ENCODE results near the gene OR51A7. TPM values are rescaled to one million over a fixed set of nuclear protein-coding genes. Genes with fewer than 3 reads are reported as not detected.

The OR51A7 gene
- total RNA-seq, 4 donors from 2014 or later, result not detected

DNA sequence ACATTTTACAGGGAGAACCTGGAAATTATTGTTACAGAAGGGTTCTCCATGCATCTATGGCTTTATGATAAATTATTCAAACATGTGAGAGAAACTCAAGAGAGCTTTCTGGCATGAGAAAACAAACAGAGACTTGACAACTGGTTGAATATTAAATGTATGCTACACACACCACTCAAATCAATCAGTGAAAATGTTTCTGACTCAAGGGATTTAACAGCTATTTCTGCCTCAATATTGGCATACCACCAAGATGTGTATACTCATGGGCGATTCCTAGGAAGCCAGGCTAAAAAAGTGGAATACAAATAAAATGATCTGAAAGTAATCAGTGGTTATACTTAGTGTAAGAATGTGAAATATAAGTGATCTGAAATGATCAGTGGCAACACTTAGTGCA is 37.7 kb upstream of the OR51A7 start:
- no peak overlapping the region for H3K27ac ChIP-seq
- no peak for DNase-seq
- H3K4me1 ChIP-seq, result no peaks in the 10 kb centered on the region
- in situ Hi-C loops (cut with MboI; ENCODE audit: low pct_ligation_motif_present in 1 of 4, low pct_unique_long_range_greater_than_20kb in 1 of 4, low sequenced_read_pairs in 3 of 4), result no loop called here
- H3K9me3 ChIP-seq, result no peaks in the 10 kb centered on the region
- TF ChIP-seq EP300 (IDR thresholded peaks at IDR 0.05; ENCODE audit: low read depth), result no peak
- no peak for TF ChIP-seq POLR2A (IDR thresholded peaks at IDR 0.05)
- TF ChIP-seq, protein P1, sequence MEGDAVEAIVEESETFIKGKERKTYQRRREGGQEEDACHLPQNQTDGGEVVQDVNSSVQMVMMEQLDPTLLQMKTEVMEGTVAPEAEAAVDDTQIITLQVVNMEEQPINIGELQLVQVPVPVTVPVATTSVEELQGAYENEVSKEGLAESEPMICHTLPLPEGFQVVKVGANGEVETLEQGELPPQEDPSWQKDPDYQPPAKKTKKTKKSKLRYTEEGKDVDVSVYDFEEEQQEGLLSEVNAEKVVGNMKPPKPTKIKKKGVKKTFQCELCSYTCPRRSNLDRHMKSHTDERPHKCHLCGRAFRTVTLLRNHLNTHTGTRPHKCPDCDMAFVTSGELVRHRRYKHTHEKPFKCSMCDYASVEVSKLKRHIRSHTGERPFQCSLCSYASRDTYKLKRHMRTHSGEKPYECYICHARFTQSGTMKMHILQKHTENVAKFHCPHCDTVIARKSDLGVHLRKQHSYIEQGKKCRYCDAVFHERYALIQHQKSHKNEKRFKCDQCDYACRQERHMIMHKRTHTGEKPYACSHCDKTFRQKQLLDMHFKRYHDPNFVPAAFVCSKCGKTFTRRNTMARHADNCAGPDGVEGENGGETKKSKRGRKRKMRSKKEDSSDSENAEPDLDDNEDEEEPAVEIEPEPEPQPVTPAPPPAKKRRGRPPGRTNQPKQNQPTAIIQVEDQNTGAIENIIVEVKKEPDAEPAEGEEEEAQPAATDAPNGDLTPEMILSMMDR (IDR thresholded peaks at IDR 0.05), result no peak
- TF ChIP-seq POLR2AphosphoS5 (IDR thresholded peaks at IDR 0.05), result no peak
- intact Hi-C loops (cut with DNase I; ENCODE audit: low total_unique reads), result no loop called here
- H3K36me3 ChIP-seq, result no peaks in the 10 kb centered on the region
- no peak overlapping the region for H3K4me3 ChIP-seq
- WGBS, 2 donors (ENCODE audit: low coverage in 1 of 2), result 33 to 80% methylated on average over 1 of the region's 1 CpG
- no peaks in the 10 kb centered on the region for H3K27me3 ChIP-seq

DNA sequence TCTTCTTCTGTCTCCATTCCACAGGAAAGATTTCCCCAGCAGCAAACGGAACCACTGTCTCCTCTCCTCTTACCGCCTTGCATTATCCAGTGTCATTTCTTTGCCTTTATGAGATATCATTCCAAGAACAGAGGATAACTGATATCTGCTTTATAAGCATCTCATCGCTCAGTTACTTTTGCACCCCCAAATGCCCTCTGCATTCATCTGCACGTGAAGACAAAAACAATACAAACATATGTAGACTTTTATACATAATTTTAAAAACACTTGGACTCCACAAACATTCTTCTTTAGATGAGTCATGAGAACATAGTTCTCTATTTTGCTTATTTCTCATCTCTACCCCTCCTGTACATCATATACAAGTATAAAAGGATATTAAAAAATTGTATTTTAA is 22.4 kb upstream of the OR51A7 start:
- Histone ChIP-seq H3K27me3 (no peaks in the 10 kb centered on the region), H3K27ac (no peak overlapping the region), H3K4me3 (no peak overlapping the region), H3K36me3 (no peaks in the 10 kb centered on the region), H3K4me1 (no peaks in the 10 kb centered on the region), H3K9me3 (no peaks in the 10 kb centered on the region)
- TF ChIP-seq POLR2A (IDR thresholded peaks at IDR 0.05), result no peak
- TF ChIP-seq POLR2AphosphoS5 (IDR thresholded peaks at IDR 0.05), result no peak
- TF ChIP-seq, protein P1 (IDR thresholded peaks at IDR 0.05), result no peak
- no peak for TF ChIP-seq EP300 (IDR thresholded peaks at IDR 0.05; ENCODE audit: low read depth)
- in situ Hi-C loops (cut with MboI; ENCODE audit: low pct_ligation_motif_present in 1 of 4, low pct_unique_long_range_greater_than_20kb in 1 of 4, low sequenced_read_pairs in 3 of 4) (no loop called here), intact Hi-C loops (cut with DNase I; ENCODE audit: low total_unique reads) (no loop called here)
- DNase-seq, result no peak
- WGBS, 2 donors (ENCODE audit: low coverage in 1 of 2), result 73 to 83% methylated on average over 3 to 4 of the region's 4 CpGs

DNA sequence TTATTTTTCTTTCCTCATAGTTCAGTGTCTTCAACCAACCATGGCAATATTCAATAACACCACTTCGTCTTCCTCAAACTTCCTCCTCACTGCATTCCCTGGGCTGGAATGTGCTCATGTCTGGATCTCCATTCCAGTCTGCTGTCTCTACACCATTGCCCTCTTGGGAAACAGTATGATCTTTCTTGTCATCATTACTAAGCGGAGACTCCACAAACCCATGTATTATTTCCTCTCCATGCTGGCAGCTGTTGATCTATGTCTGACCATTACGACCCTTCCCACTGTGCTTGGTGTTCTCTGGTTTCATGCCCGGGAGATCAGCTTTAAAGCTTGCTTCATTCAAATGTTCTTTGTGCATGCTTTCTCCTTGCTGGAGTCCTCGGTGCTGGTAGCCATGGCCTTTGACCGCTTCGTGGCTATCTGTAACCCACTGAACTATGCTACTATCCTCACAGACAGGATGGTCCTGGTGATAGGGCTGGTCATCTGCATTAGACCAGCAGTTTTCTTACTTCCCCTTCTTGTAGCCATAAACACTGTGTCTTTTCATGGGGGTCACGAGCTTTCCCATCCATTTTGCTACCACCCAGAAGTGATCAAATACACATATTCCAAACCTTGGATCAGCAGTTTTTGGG is 21.6 kb upstream of the OR51A7 start, which contains the start of gene OR51T1:
Gene OR51T1, plus strand, starts transcription at position 41 of the 641 bp plus-strand sequence. Its CDS starts 0 bp downstream, at position 41.
- Histone ChIP-seq H3K27ac (no peak within 1 kb of the TSS), H3K27me3 (no peaks in the 10 kb centered on the region), H3K9me3 (no peaks in the 10 kb centered on the region), H3K4me1 (no peaks in the 10 kb centered on the region), H3K4me3 (no peak within 1 kb of the TSS), H3K36me3 (no peaks in the 10 kb centered on the region)
- TF ChIP-seq, protein P1 (IDR thresholded peaks at IDR 0.05), result no peak
- TF ChIP-seq POLR2AphosphoS5 (IDR thresholded peaks at IDR 0.05), result no peak
- TF ChIP-seq POLR2A (IDR thresholded peaks at IDR 0.05), result no peak
- no peak for TF ChIP-seq EP300 (IDR thresholded peaks at IDR 0.05; ENCODE audit: low read depth)
- in situ Hi-C loops (cut with MboI; ENCODE audit: low pct_ligation_motif_present in 1 of 4, low pct_unique_long_range_greater_than_20kb in 1 of 4, low sequenced_read_pairs in 3 of 4) (no loop called here), intact Hi-C loops (cut with DNase I; ENCODE audit: low total_unique reads) (no loop called here)
- WGBS, 2 donors (ENCODE audit: low coverage in 1 of 2), result 74 to 84% methylated on average over 5 to 8 of the region's 8 CpGs
- no peak for DNase-seq

DNA sequence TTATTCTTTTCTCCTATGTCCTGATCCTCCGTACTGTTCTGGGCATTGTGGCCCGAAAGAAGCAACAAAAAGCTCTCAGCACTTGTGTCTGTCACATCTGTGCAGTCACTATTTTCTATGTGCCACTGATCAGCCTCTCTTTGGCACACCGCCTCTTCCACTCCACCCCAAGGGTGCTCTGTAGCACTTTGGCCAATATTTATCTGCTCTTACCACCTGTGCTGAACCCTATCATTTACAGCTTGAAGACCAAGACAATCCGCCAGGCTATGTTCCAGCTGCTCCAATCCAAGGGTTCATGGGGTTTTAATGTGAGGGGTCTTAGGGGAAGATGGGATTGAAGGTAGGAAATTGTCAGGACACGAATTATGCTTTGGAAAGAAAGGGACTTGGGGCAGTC is 21.0 kb upstream of the OR51A7 start:
- Histone ChIP-seq H3K27ac (no peak overlapping the region), H3K9me3 (no peaks in the 10 kb centered on the region), H3K4me1 (no peaks in the 10 kb centered on the region), H3K4me3 (no peak overlapping the region), H3K27me3 (no peaks in the 10 kb centered on the region), H3K36me3 (no peaks in the 10 kb centered on the region)
- 86 to 93% methylated on average over 3 to 5 of the region's 5 CpGs for WGBS, 2 donors (ENCODE audit: low coverage in 1 of 2)
- intact Hi-C loops (cut with DNase I; ENCODE audit: low total_unique reads) (no loop called here), in situ Hi-C loops (cut with MboI; ENCODE audit: low pct_ligation_motif_present in 1 of 4, low pct_unique_long_range_greater_than_20kb in 1 of 4, low sequenced_read_pairs in 3 of 4) (no loop called here)
- DNase-seq, result no peak
- TF ChIP-seq, protein P1 (IDR thresholded peaks at IDR 0.05), result no peak
- TF ChIP-seq POLR2A (IDR thresholded peaks at IDR 0.05), result no peak
- no peak for TF ChIP-seq POLR2AphosphoS5 (IDR thresholded peaks at IDR 0.05)
- no peak for TF ChIP-seq EP300 (IDR thresholded peaks at IDR 0.05; ENCODE audit: low read depth)
